ENCODE measurements around the gene PKN2. TPM values are rescaled to one million over a fixed set of nuclear protein-coding genes. Genes with fewer than 3 reads are reported as not detected.

Gene PKN2
- total RNA-seq, 5 donors from 2014 or later (not counting 1 experiment from before 2014, with no cell fraction given), result 33.1 to 50.6 (median 35.9) TPM

DNA sequence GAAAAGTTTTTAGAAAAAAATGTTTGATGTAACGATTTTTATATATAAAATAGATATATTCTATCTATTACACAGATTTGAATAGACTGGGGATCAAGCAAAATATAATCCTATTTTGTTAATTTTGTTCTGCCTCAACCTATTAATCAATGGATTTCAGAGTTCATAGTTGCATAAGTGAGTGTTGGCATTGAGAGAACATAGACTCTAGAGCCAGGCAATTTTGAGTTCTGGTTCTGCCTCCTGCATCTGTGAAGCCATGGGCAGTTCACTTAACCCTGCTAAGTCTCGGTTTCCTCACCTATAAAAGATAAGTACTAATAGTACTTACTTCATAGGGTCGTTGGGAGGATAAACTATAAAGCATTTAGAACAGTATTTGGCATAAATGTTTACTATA lies 13.6 kb upstream of the PKN2 start:
- DNase-seq, result no peak
- WGBS (ENCODE audit: insufficient coverage), result no CpG with 5 or more reads among the region's 3 CpGs
- ChIA-PET CTCF (no interaction called here), POLR2A (no interaction called here)
- Histone ChIP-seq H3K4me1 (ENCODE audit: control insufficient read depth in 1 of 2, extremely low read depth in 1 of 2, insufficient read depth in 2 of 2, low read length in 2 of 2) (no peaks in the 10 kb centered on the region), H3K36me3 (ENCODE audit: control insufficient read depth in 2 of 2, extremely low read depth in 1 of 2, insufficient read depth in 1 of 2, low read length in 1 of 2) (no peaks in the 10 kb centered on the region), H3K27ac (ENCODE audit: low read length) (no peak overlapping the region), H3K9me3 (no peaks in the 10 kb centered on the region), H3K4me3 (ENCODE audit: control insufficient read depth in 1 of 2, extremely low read depth in 1 of 2, low read length in 1 of 2) (no peak overlapping the region), H3K27me3 (replicated peaks in 1 of 2; ENCODE audit: control insufficient read depth in 2 of 2, extremely low read depth in 1 of 2, insufficient read depth in 2 of 2, low read length in 1 of 2) (no peaks in the 10 kb centered on the region)
- H3K4me1 Mint-ChIP-seq, result no peaks in the 10 kb centered on the region
- no peaks in the 10 kb centered on the region for H3K36me3 Mint-ChIP-seq
- no peak for ATAC-seq (replicated peaks in 1 of 4)
- no peaks in the 10 kb centered on the region for H3K9me3 Mint-ChIP-seq
- no peak overlapping the region for H3K4me3 Mint-ChIP-seq
- peaks cover 0 to 9% of the 10 kb centered on the region in 2 donors for H3K27me3 Mint-ChIP-seq
- no peak overlapping the region for H3K27ac Mint-ChIP-seq

DNA sequence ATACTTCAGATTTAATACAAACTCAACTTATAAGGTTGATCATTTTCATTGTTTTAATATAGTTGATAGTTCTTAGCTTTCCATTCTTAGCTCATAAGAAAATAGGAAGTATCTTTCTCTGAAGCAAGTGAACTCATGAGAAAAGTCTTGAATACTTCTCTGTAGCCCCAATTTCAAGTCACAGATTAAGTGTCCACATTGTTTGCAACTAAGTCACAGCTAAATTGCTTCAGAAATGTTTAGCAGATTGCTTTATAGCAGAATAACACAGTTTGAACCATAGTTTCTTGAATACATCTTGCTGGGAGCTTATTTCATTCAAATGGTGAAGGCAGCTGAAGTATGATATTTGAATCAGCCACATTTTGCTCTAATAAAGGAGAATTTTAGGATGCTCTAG lies 10.6 kb upstream of the PKN2 start:
- H3K27me3 Mint-ChIP-seq, result peaks cover 0 to 6% of the 10 kb centered on the region in 2 donors
- no peak overlapping the region for H3K27ac Mint-ChIP-seq
- no peak overlapping the region for H3K4me3 ChIP-seq (ENCODE audit: control insufficient read depth in 1 of 2, extremely low read depth in 1 of 2, low read length in 1 of 2)
- H3K4me3 Mint-ChIP-seq, result no peak overlapping the region
- no peak overlapping the region for H3K27ac ChIP-seq (ENCODE audit: low read length)
- H3K36me3 Mint-ChIP-seq, result no peaks in the 10 kb centered on the region
- no peaks in the 10 kb centered on the region for H3K9me3 Mint-ChIP-seq
- ATAC-seq (replicated peaks in 1 of 4) (no peak), DNase-seq (no peak)
- no peaks in the 10 kb centered on the region for H3K9me3 ChIP-seq
- no peaks in the 10 kb centered on the region for H3K27me3 ChIP-seq (replicated peaks in 1 of 2; ENCODE audit: control insufficient read depth in 2 of 2, extremely low read depth in 1 of 2, insufficient read depth in 2 of 2, low read length in 1 of 2)
- ChIA-PET CTCF (interaction anchor here in 1 of 2 donors (1.0 kb wide), 1 partner anchor 12 kb away, joined by 5 read pairs; no protein-coding TSS in a partner anchor), POLR2A (no interaction called here)
- no peaks in the 10 kb centered on the region for H3K4me1 ChIP-seq (ENCODE audit: control insufficient read depth in 1 of 2, extremely low read depth in 1 of 2, insufficient read depth in 2 of 2, low read length in 2 of 2)
- H3K4me1 Mint-ChIP-seq, result no peaks in the 10 kb centered on the region
- H3K36me3 ChIP-seq (ENCODE audit: control insufficient read depth in 2 of 2, extremely low read depth in 1 of 2, insufficient read depth in 1 of 2, low read length in 1 of 2), result no peaks in the 10 kb centered on the region

DNA sequence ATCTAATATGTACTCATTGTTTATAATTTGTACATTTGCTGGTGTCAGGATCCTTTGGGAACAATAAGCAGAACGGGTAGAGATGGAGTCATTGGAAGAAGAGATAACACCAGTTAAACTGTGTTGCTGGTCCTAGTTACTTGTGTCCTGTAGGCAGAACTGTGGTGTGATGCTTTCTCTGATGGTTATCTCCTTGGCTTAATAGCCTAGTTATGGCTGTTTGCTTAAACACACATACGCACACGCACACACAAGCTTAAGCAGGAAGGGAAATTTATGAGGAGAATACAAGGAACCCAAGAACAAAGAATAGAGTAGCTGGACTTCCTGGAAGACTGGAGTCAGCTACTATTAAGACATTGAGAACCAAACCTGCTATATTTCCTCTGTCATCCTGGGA lies 5.7 kb upstream of the PKN2 start:
- H3K4me1 ChIP-seq (ENCODE audit: control insufficient read depth in 1 of 2, extremely low read depth in 1 of 2, insufficient read depth in 2 of 2, low read length in 2 of 2), result peaks cover 9% of the 10 kb centered on the region in 2 experiments
- no peak overlapping the region for H3K27ac ChIP-seq (ENCODE audit: low read length)
- H3K4me3 ChIP-seq (ENCODE audit: control insufficient read depth in 1 of 2, extremely low read depth in 1 of 2, low read length in 1 of 2), result no peak overlapping the region
- no peaks in the 10 kb centered on the region for H3K9me3 ChIP-seq
- DNase-seq (no peak), ATAC-seq (replicated peaks in 1 of 4) (no peak)
- Mint-ChIP-seq H3K4me1 (peaks cover 11 to 15% (median 14%) of the 10 kb centered on the region in 3 donors), H3K9me3 (no peaks in the 10 kb centered on the region), H3K4me3 (no peak overlapping the region), H3K27ac (no peak overlapping the region), H3K36me3 (no peaks in the 10 kb centered on the region), H3K27me3 (no peaks in the 10 kb centered on the region)
- H3K36me3 ChIP-seq (ENCODE audit: control insufficient read depth in 2 of 2, extremely low read depth in 1 of 2, insufficient read depth in 1 of 2, low read length in 1 of 2), result no peaks in the 10 kb centered on the region
- ChIA-PET CTCF (no interaction called here), POLR2A (no interaction called here)
- H3K27me3 ChIP-seq (replicated peaks in 1 of 2; ENCODE audit: control insufficient read depth in 2 of 2, extremely low read depth in 1 of 2, insufficient read depth in 2 of 2, low read length in 1 of 2), result no peaks in the 10 kb centered on the region
- WGBS (ENCODE audit: insufficient coverage), result 100% methylated on average over 1 of the region's 3 CpGs

DNA sequence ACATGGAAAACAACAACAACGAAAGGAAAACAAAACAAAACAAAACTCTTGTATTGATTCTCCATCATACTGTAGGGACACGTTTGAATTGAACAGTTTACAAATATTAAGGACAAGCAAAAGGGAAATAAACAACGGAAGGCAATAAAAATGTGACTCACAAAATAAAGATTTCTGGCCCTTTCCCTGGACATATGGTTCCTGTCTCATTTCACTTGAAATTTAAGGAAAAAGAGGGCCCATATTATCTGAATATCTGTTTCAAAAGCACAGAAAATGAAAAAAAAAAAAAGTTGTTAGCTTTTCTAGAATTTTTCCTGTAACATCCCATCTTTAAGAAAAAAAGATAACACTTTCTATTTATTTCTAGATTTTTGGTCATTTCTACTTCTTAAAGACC lies 3.6 kb upstream of the PKN2 start:
- H3K9me3 ChIP-seq, result no peaks in the 10 kb centered on the region
- H3K9me3 Mint-ChIP-seq, result no peaks in the 10 kb centered on the region
- no peaks in the 10 kb centered on the region for H3K36me3 ChIP-seq (ENCODE audit: control insufficient read depth in 2 of 2, extremely low read depth in 1 of 2, insufficient read depth in 1 of 2, low read length in 1 of 2)
- no peak overlapping the region for H3K27ac ChIP-seq (ENCODE audit: low read length)
- 67% methylated on average over 1 of the region's 3 CpGs for WGBS (ENCODE audit: insufficient coverage)
- H3K4me1 ChIP-seq (ENCODE audit: control insufficient read depth in 1 of 2, extremely low read depth in 1 of 2, insufficient read depth in 2 of 2, low read length in 2 of 2), result peaks cover 11 to 13% of the 10 kb centered on the region in 2 experiments
- CTCF ChIA-PET, result interaction anchor here in 1 of 2 donors (0.6 kb wide), 1 partner anchor 111 kb away, joined by 3 read pairs; no protein-coding TSS in a partner anchor
- ATAC-seq (replicated peaks in 1 of 4) (no peak), DNase-seq (no peak)
- H3K27me3 Mint-ChIP-seq, result no peaks in the 10 kb centered on the region
- H3K27me3 ChIP-seq (replicated peaks in 1 of 2; ENCODE audit: control insufficient read depth in 2 of 2, extremely low read depth in 1 of 2, insufficient read depth in 2 of 2, low read length in 1 of 2), result no peaks in the 10 kb centered on the region
- peaks cover 18 to 22% (median 22%) of the 10 kb centered on the region in 3 donors for H3K4me1 Mint-ChIP-seq
- H3K36me3 Mint-ChIP-seq, result no peaks in the 10 kb centered on the region
- POLR2A ChIA-PET, result interaction anchor here in 1 of 2 donors (0.6 to 0.8 kb wide), 2 partner anchors 446 to 1959 kb away, joined by 4 to 6 read pairs; no protein-coding TSS in a partner anchor
- H3K4me3 Mint-ChIP-seq, result no peak overlapping the region
- peak overlapping the region; percentile 3 to 33 for H3K27ac Mint-ChIP-seq
- H3K4me3 ChIP-seq (ENCODE audit: control insufficient read depth in 1 of 2, extremely low read depth in 1 of 2, low read length in 1 of 2), result no peak overlapping the region

DNA sequence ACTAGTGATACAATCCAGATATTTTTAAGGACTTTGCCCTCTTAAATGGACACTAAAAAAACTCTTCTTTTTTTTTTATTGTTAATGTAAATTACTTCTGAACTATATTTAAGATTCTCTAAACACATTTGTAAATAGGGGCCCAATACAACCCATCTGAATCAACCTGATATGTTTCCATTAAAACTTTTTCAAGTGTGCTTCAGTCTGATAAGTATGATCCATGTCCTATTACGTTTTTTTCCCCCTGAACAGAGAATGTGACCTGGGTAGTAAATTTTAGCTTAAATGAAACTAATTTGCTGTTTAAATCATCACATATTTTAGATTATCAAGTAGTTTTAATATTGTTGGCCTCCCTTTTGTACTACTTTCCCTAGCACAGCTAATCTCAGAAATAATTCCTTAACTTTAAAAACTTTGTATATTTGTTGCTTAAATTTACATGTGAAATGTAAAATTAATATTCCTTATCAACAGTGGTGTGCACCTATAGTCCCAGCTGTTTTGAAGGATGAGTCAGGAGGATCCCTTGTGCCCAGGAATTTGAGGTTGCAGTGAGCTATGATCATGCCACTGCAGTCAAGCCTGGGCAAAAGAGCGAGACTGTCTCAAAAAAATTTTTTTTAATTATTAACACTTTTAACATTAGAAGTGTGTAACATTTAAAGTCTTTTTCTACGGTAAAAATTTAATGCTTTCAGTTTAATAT lies 3.0 kb upstream of the PKN2 start:
- ATAC-seq (replicated peaks in 1 of 4), result no peak
- no peaks in the 10 kb centered on the region for H3K9me3 ChIP-seq
- Mint-ChIP-seq H3K4me3 (no peak overlapping the region), H3K36me3 (no peaks in the 10 kb centered on the region), H3K9me3 (no peaks in the 10 kb centered on the region), H3K4me1 (peaks cover 18 to 23% (median 22%) of the 10 kb centered on the region in 3 donors), H3K27ac (no peak overlapping the region), H3K27me3 (no peaks in the 10 kb centered on the region)
- DNase-seq, result no peak
- ChIA-PET POLR2A (interaction anchor here in 1 of 2 donors (0.6 to 0.8 kb wide), 2 partner anchors 445 to 1960 kb away, joined by 4 to 6 read pairs; no protein-coding TSS in a partner anchor), CTCF (interaction anchor here in 1 of 2 donors (1.0 kb wide), 1 partner anchor 16 kb away, joined by 5 read pairs; no protein-coding TSS in a partner anchor)
- no peaks in the 10 kb centered on the region for H3K27me3 ChIP-seq (replicated peaks in 1 of 2; ENCODE audit: control insufficient read depth in 2 of 2, extremely low read depth in 1 of 2, insufficient read depth in 2 of 2, low read length in 1 of 2)
- peaks cover 11 to 18% of the 10 kb centered on the region in 2 experiments for H3K4me1 ChIP-seq (ENCODE audit: control insufficient read depth in 1 of 2, extremely low read depth in 1 of 2, insufficient read depth in 2 of 2, low read length in 2 of 2)
- WGBS (ENCODE audit: insufficient coverage), result no CpG with 5 or more reads among the region's 3 CpGs
- H3K4me3 ChIP-seq (ENCODE audit: control insufficient read depth in 1 of 2, extremely low read depth in 1 of 2, low read length in 1 of 2), result no peak overlapping the region
- no peak overlapping the region for H3K27ac ChIP-seq (ENCODE audit: low read length)
- H3K36me3 ChIP-seq (ENCODE audit: control insufficient read depth in 2 of 2, extremely low read depth in 1 of 2, insufficient read depth in 1 of 2, low read length in 1 of 2), result no peaks in the 10 kb centered on the region

DNA sequence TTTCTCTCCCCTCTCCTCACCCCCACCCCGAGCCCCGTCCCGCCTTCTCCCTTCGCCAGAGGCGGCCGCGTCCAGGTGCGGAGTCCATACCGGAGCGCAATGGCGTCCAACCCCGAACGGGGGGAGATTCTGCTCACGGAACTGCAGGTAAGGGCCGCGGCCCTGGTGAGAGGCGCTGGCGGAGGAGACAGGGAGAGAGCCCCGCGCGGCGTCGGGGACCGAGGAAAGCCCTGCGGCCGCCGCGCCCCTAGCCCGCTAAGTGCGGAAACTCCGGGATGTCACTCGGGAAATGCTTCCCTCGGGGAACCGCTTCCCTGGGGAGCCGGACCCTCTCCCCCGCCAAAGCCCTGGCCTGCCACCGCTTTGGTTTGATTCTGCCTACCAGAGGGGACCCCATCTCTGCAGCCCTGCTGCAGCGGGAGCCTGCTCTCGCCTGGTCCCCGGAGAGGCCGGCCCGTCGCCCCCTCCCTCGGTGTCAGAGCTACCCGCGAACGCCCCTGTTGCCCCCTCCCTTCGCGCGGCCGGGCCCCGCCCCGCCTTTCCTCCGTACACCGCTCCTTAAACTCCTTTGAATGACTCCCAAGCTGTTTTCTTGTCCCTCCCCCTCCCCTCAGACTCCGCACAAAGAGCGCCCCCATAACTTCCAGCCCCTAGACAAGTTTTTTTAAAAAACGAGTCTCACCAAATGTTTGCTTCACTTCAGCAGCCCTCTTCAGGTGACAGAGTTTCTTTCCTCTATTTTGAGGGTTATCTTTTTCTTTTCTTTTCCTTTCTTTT lies 597 bp downstream of the PKN2 start:
- Histone ChIP-seq H3K36me3 (ENCODE audit: control insufficient read depth in 2 of 2, extremely low read depth in 1 of 2, insufficient read depth in 1 of 2, low read length in 1 of 2) (no peaks in the 10 kb centered on the region), H3K4me1 (ENCODE audit: control insufficient read depth in 1 of 2, extremely low read depth in 1 of 2, insufficient read depth in 2 of 2, low read length in 2 of 2) (peaks cover 11 to 23% of the 10 kb centered on the region in 2 experiments), H3K4me3 (ENCODE audit: control insufficient read depth in 1 of 2, extremely low read depth in 1 of 2, low read length in 1 of 2) (peak overlapping the region; percentile 82 to 90), H3K27ac (ENCODE audit: low read length) (peak overlapping the region; percentile 87), H3K9me3 (no peaks in the 10 kb centered on the region), H3K27me3 (replicated peaks in 1 of 2; ENCODE audit: control insufficient read depth in 2 of 2, extremely low read depth in 1 of 2, insufficient read depth in 2 of 2, low read length in 1 of 2) (no peaks in the 10 kb centered on the region)
- DNase-seq (peak; percentile 0 to 64 (median 41)), ATAC-seq (replicated peaks in 1 of 4) (peak; percentile 33 to 37 (median 35))
- peak overlapping the region; percentile 99 for H3K27ac Mint-ChIP-seq
- H3K27me3 Mint-ChIP-seq, result no peaks in the 10 kb centered on the region
- no peaks in the 10 kb centered on the region for H3K9me3 Mint-ChIP-seq
- peaks cover 6% of the 10 kb centered on the region for H3K36me3 Mint-ChIP-seq
- POLR2A ChIA-PET, result interaction anchor here (0.7 to 3.2 kb wide), 8 partner anchors 13 to 1981 kb away, joined by 3 to 10 read pairs (median 3); partner anchors contain the start of gene GTF2B (in 1 of the 2)
- peaks cover 43 to 50% (median 46%) of the 10 kb centered on the region in 3 donors for H3K4me1 Mint-ChIP-seq
- CTCF ChIA-PET, result interaction anchor here (0.7 to 2.5 kb wide), 20 partner anchors 9 to 1158 kb away, joined by 3 to 32 read pairs (median 4); no protein-coding TSS in a partner anchor
- WGBS (ENCODE audit: insufficient coverage), result 0% methylated on average over 48 of the region's 58 CpGs
- H3K4me3 Mint-ChIP-seq, result peak overlapping the region; percentile 94 to 100 (median 97)

All from T-cell (primary cell).